ENCODE results near the gene CADPS. TPM values are rescaled to one million over a fixed set of nuclear protein-coding genes. Genes with fewer than 3 reads are reported as not detected.

CADPS gene
- total and polyA plus RNA-seq, 2 of the 4 experiments (the other 2 are of a cell fraction): not detected

GRCh38 chr3:62453448-62453847, 421.8 kb downstream of the CADPS start:
- Histone ChIP-seq H3K36me3 (ENCODE audit: control insufficient read depth, insufficient read depth, low read length) (no peaks in the 10 kb centered on the region), H4K20me1 (ENCODE audit: insufficient read depth, low read length) (no peaks in the 10 kb centered on the region), H4K8ac (ENCODE audit: low read depth in 2 of 2, low read length in 2 of 2) (no peak overlapping the region), H3K27me3 (ENCODE audit: control insufficient read depth, insufficient read depth, low read length) (0 out of 2 replicates have a peak, but pooled peaks cover 2% of the 10 kb centered on the region), H4K5ac (ENCODE audit: low read depth, low read length) (no peak overlapping the region), H3K4ac (ENCODE audit: low read depth, low read length) (no peak overlapping the region), H3K79me1 (ENCODE audit: low read depth in 1 of 2, low read length in 2 of 2) (no peaks in the 10 kb centered on the region), H2BK120ac (ENCODE audit: low read depth, low read length) (no peak overlapping the region), H3K9me3 (ENCODE audit: control insufficient read depth, insufficient read depth, low read length) (no peaks in the 10 kb centered on the region), H3K18ac (ENCODE audit: low read depth, low read length) (no peak overlapping the region), H4K91ac (ENCODE audit: insufficient read depth, low read depth, low read length) (no peak overlapping the region), H2AK5ac (ENCODE audit: low read depth, low read length) (no peak overlapping the region), H3K23ac (ENCODE audit: low read depth, low read length) (no peak overlapping the region), H2AK9ac (replicated peaks; ENCODE audit: low read depth, low read length, poor library complexity) (no peak overlapping the region), H3K56ac (ENCODE audit: extremely low read depth, insufficient read depth, low read length) (no peak overlapping the region), H3K14ac (replicated peaks; ENCODE audit: low read depth, low read length) (no peak overlapping the region), H3K4me2 (ENCODE audit: low read depth, low read length) (no peak overlapping the region), H2AFZ (replicated peaks; ENCODE audit: low read length, poor library complexity) (no peak overlapping the region), H3K27ac (ENCODE audit: insufficient read depth, low read length) (no peak overlapping the region), H3K4me3 (ENCODE audit: insufficient read depth, low read depth, low read length) (no peak overlapping the region), H2BK20ac (ENCODE audit: low read depth, low read length) (no peak overlapping the region), H2BK5ac (ENCODE audit: low read depth, low read length, poor library complexity, severe bottlenecking) (no peak overlapping the region), H3K9ac (ENCODE audit: low read depth, low read length) (no peak overlapping the region), H2BK15ac (ENCODE audit: low read depth, low read length) (no peak overlapping the region), H3K4me1 (ENCODE audit: control insufficient read depth, insufficient read depth, low read length) (no peaks in the 10 kb centered on the region), H3K9me1 (ENCODE audit: insufficient read depth, low read length) (no peaks in the 10 kb centered on the region)
- WGBS, 2 experiments (ENCODE audit: extremely low coverage in 2 of 2, insufficient read length in 1 of 2): 61% methylated on average over 3 of the region's 6 CpGs; no CpG with 5 or more reads in 1 of the 2 experiments
- intact Hi-C loops (cut with micrococcal nuclease): no loop called here
- in situ Hi-C loops (cut with MboI; ENCODE audit: low sequenced_read_pairs): no loop called here
- ATAC-seq (ENCODE audit: low read depth): no peak
- DNase-seq: no peak
- CTCF ChIA-PET: no interaction called here
- TF ChIP-seq BHLHE40 (IDR thresholded peaks at IDR 0.05; ENCODE audit: low read depth, low read length): no peak
- TF ChIP-seq MAFK (IDR thresholded peaks at IDR 0.05; ENCODE audit: low read depth, low read length): no peak
- no peak for TF ChIP-seq RFX5 (IDR thresholded peaks at IDR 0.05; ENCODE audit: low read depth, low read length)
- TF ChIP-seq RCOR1 (IDR thresholded peaks at IDR 0.05; ENCODE audit: insufficient replicate concordance, low read length): no peak
- no peak for TF ChIP-seq RAD21 (IDR thresholded peaks at IDR 0.05; ENCODE audit: low read length)
- TF ChIP-seq MXI1 (IDR thresholded peaks at IDR 0.05; ENCODE audit: borderline replicate concordance, low read depth, low read length): no peak
- TF ChIP-seq, protein P1, sequence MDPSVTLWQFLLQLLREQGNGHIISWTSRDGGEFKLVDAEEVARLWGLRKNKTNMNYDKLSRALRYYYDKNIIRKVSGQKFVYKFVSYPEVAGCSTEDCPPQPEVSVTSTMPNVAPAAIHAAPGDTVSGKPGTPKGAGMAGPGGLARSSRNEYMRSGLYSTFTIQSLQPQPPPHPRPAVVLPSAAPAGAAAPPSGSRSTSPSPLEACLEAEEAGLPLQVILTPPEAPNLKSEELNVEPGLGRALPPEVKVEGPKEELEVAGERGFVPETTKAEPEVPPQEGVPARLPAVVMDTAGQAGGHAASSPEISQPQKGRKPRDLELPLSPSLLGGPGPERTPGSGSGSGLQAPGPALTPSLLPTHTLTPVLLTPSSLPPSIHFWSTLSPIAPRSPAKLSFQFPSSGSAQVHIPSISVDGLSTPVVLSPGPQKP (IDR thresholded peaks at IDR 0.05; ENCODE audit: borderline replicate concordance, low read depth, low read length): no peak
- no peak for TF ChIP-seq USF2 (IDR thresholded peaks at IDR 0.05; ENCODE audit: low read depth, low read length)
- POLR2A ChIA-PET (ENCODE audit: unreplicated experiment): no interaction called here
- no TSS peak for BruUV-seq (replicated peaks)
- dilution Hi-C loops (cut with HindIII; ENCODE audit: low sequenced_read_pairs, unreplicated experiment): no loop called here
